AG10803 (cell line): ENCODE data around the gene CORO2A.

ENCODE experiments used
- DNase-seq: peaks from one replicate; pipeline ENCODE4 v3.0.0; 2010; ENCODE audit warnings: low read depth
- H3K4me3 ChIP-seq: 2 replicates; pipeline ENCODE4 v1.5.1; 2011; ENCODE audit warnings: mild to moderate bottlenecking, low read length, control low read depth
- CTCF ChIP-seq: conservative IDR thresholded peaks from 2 replicates; pipeline ENCODE4 v1.5.1; 2011; ENCODE audit warnings: mild to moderate bottlenecking, low read length, control low read depth, inconsistent platforms

The CORO2A gene

GRCh38 chr9:98185611-98186171 lies 6.7 kb downstream of the CORO2A start:
- DNase-seq: no peak
- H3K4me3 ChIP-seq: no peak overlapping the region
- TF ChIP-seq CTCF: no peak

GRCh38 chr9:98185021-98185567 lies 7.3 kb downstream of the CORO2A start:
- H3K4me3 ChIP-seq: no peak overlapping the region
- no peak for DNase-seq
- no peak for TF ChIP-seq CTCF

GRCh38 chr9:98184326-98184725 lies 8.1 kb downstream of the CORO2A start:
- no peak overlapping the region for H3K4me3 ChIP-seq
- no peak for TF ChIP-seq CTCF
- no peak for DNase-seq

GRCh38 chr9:98182889-98183599 lies 9.4 kb downstream of the CORO2A start:
- H3K4me3 ChIP-seq: no peak overlapping the region
- TF ChIP-seq CTCF: no peak
- no peak for DNase-seq

- DNase-seq: no peak
- no peak overlapping the region for H3K4me3 ChIP-seq
- no peak for TF ChIP-seq CTCF
Measured at GRCh38 chr9:98182069-98182820, 10.2 kb downstream of the CORO2A start.

- no peak overlapping the region for H3K4me3 ChIP-seq
- no peak for TF ChIP-seq CTCF
- DNase-seq: no peak
Measured at GRCh38 chr9:98181746-98182068, 10.7 kb downstream of the CORO2A start.

GRCh38 chr9:98180996-98181395 lies 11.4 kb downstream of the CORO2A start:
- no peak overlapping the region for H3K4me3 ChIP-seq
- no peak for DNase-seq
- TF ChIP-seq CTCF: no peak
